Measurements from ENCODE around the gene HNRNPLL.
"Not testable (repeated sequence)": the region's sequence is repeated elsewhere in the genome, so short reads cannot be mapped to it uniquely, and the experiment has no call there.

The HNRNPLL gene

GRCh38 chr2:38552259-38552658, 50.5 kb downstream of the HNRNPLL start:
- no peak for DNase-seq (ENCODE audit: low read depth)

- DNase-seq (ENCODE audit: low read depth): no peak
These were observed 51.0 kb downstream of the HNRNPLL start for GRCh38 chr2:38551746-38552145.

DNA sequence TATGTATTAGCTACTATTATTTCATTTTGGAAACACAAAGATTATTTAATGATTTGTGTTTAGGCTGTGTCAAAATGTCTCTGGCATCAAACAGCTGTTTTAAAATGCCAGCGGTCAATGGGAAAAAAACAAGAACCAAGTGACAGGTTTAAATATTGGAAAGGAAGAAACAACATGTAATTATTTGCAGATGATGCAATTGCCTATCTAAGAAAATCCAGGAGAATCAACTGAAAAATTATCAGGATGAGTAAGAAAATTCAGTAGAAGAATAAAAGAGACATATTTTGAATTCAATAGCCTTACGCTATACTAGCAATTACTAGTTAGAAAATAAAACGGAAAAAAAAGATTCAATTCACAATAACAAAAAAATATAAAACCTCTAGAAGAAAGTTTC, 51.6 kb downstream of the HNRNPLL start:
- DNase-seq (ENCODE audit: low read depth): no peak

GRCh38 chr2:38549851-38550250, 52.9 kb downstream of the HNRNPLL start:
- no peak for DNase-seq (ENCODE audit: low read depth)

GRCh38 chr2:38549071-38549704, 53.5 kb downstream of the HNRNPLL start:
- DNase-seq (ENCODE audit: low read depth): no peak

DNA sequence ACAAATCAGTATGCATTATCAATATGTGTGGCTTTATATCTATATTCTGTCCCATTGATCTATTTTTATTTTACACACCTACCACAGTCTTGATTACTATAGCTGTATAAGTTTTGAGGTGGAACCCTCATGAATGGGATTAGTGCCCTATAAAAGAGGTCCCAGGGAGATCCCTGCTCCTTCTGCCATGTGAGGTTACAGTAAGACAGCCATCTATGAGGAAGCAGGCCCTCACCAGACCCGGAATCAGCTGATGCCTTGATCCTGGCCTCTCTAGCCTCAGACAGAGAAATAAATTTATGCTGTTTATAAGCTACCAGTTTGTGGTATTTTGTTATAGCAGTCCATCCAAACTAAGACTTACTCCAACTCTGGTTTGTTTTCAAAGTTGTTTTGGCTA, 54.9 kb downstream of the HNRNPLL start:
- DNase-seq (ENCODE audit: low read depth): no peak

DNA sequence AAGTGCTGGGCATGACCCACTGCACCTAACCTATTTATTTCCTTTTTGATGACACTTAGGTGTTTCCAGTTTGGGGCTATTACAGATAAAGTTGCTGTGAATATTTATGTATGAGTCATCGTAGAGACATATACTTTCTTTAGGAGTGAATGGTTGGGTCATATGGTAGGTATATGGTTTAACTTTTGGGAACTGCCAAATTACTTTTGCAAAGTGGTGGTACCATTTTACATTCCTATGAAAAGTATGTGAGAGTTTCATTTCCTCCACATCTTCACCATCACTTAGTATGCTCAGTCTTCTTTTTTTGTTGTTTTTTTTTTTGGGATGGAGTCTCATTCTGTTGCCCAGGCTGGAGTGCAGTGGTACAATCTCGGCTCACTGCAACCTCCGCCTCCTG, 56.1 kb downstream of the HNRNPLL start:
- no peak for DNase-seq (ENCODE audit: low read depth)

DNA sequence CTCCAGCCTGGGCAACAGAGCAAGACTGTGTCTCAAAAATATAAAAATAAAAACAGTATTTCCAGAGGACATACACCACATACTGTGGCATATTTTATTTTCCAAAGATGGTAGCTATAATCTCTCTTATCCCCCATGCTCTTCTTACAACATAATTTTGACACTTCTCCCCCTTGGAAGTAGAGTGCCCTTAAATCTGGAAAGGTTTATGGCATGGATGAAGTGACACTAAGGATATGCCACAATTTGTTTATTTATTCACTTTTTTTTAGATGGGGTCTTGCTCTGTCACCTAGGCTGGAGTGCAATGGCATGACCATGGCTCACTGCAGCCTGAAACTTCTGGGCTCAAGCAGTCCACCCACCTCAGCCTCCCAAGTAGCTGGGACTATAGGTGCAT, 56.7 kb downstream of the HNRNPLL start:
- no peak for DNase-seq (ENCODE audit: low read depth)

DNA sequence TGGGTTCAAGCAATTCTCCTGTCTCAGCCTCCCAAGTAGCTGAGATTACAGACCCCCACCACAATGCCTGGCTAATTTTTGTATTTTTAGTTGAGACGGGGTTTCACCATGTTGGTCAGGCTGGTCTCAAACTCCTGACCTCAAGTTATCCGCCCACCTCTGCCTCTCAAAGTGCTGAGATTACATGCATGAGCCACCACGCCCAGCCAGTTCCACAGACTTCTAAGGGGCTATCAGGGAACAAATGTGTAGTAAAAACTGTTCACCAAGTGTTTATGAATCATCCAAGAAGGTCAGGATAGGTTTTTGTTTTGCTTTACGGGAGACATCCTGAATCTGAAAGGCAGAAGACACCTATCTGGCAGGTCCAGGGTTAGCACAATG, 60.5 kb downstream of the HNRNPLL start:
- not testable (repeated sequence) for DNase-seq (ENCODE audit: low read depth)

GRCh38 chr2:38540580-38541286, 62.0 kb downstream of the HNRNPLL start:
- DNase-seq (ENCODE audit: low read depth): no peak

GRCh38 chr2:38539086-38539485, 63.6 kb downstream of the HNRNPLL start:
- DNase-seq (ENCODE audit: low read depth): no peak

DNA sequence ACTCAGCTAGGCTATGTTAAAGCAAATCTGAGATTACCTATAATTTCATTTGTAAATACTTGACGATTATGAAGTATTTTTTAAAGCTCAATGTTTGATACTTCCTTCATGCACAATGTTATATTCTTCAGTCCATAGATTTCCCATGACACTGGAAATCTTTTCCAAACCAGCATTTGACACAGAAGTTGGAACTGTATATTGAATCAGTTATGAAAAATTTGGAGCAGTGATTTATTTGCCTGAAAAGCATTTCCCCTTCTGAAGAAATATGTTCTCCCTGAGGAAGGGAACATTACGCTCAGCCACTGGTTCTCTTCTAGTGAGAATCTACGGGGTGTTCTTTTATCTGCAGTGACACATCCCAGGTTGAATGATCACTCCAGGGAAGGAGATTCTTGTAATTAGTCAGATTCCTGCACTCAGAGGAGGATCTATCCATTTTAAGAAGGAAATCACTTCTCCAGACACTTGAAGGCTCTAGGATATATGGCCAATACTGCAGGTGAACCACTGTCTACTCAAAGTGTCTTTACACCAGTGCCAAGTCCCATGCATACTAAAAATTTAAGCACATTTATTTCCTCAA, 64.7 kb downstream of the HNRNPLL start:
- no peak for DNase-seq (ENCODE audit: low read depth)

GRCh38 chr2:38537296-38537695, 65.4 kb downstream of the HNRNPLL start:
- not testable (repeated sequence) for DNase-seq (ENCODE audit: low read depth)

- DNase-seq (ENCODE audit: low read depth): peak; percentile 75
These were observed 66.8 kb downstream of the HNRNPLL start for GRCh38 chr2:38535744-38536506.

GRCh38 chr2:38535404-38535743, 67.4 kb downstream of the HNRNPLL start:
- DNase-seq (ENCODE audit: low read depth): no peak

DNA sequence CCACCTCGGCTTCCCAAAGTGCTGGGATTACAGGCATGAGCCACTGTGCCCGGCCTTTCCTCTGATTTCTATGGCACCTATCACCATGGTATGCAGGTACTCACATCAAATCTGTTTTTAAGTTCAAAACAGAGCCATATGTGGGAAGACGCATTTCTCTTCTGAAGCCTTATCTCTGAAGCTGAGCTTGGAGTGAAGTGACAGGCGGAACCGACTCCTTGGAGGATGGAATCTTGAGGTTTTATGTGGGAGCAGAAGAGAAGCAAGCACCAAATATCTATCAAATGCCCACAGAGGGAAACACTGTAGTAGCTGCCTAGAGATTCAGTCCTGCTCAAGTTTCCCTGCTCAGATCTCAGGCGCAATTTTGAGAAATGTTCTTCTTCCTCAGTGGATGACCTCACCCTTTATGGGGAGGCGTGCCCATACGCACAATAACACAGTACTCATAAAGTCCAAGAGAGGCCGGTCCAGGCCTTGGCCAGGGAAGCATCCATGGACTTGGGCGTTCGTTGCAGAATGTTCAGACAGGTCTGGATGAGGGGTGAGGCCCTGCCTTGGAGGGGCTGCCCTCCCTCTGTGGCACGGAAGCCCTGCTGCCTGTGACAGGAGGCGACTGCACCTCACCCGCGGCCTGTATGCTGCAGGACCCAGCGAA, 67.9 kb downstream of the HNRNPLL start:
- DNase-seq (ENCODE audit: low read depth): no peak

GRCh38 chr2:38533757-38534545, 68.8 kb downstream of the HNRNPLL start:
- no peak for DNase-seq (ENCODE audit: low read depth)

DNA sequence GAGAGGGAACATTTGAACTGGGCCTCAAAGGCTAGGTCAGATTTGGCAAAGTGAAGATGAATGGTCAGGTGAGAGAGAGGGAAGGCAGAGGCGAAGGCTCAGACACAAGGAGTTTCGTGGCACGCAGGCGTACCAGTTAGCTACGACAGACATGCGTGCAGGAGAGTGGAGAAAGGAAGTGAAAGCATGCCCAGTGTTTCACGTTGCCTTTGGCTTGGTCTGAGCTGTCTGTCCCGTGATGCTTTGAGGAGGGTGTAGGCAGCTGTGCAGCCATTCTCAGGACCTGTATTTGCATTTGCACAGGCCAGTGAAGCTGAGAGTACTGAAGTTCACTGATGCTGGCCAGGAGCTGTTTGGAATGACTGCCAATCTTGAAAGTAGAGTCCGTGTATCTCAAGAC, 69.5 kb downstream of the HNRNPLL start:
- no peak for DNase-seq (ENCODE audit: low read depth)

- no peak for DNase-seq (ENCODE audit: low read depth)
These were observed 70.4 kb downstream of the HNRNPLL start for GRCh38 chr2:38532366-38532765.

DNA sequence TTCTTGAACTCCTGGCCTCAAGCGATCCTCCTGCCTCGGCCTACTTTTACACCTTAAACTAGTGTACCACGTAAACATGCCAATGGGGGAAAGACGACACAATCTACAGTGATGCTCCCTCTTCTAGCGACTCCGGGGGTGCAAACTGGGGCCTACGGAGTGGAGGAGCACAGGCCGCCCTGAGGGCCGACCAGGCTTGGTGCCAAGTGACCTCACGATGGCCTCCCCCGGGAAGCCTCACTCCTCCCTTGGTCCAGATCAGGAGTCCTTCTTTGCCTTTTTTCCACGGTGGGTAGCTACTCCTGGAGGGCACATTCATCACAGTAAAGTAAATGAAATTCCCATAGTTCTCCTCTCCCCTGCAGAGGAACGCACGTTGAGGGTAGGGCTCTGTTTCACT, 73.5 kb downstream of the HNRNPLL start:
- DNase-seq (ENCODE audit: low read depth): no peak

- no peak for DNase-seq (ENCODE audit: low read depth)
These were observed 74.2 kb downstream of the HNRNPLL start for GRCh38 chr2:38528534-38528933.

DNA sequence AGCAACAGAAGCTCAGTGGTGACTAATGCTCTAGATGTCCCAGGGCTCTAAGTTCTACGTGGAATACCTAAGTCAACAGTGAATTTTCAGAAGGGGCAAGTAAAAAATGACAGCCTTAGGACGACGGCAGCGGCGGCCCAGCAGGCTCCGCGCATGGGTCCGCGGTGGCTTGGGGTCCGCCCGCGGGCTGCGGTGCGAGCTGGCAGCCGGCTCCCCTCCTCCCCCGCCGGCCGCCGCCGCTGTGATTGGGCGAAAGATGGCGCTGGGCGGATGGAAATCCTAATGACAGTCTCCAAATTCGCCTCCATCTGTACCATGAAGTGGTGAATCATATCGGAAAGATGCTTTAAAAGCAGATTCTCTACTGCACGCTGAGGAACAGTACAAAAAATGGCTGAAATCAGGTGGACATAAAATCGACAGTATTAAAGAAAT, 74.7 kb downstream of the HNRNPLL start:
- DNase-seq (ENCODE audit: low read depth): peak; percentile 38
